WERI-Rb-1 (cell line): ENCODE measurements around the gene PLEKHG3.

Source experiments
- DNase-seq: peaks from one replicate; pipeline ENCODE4 v3.0.0-alpha.2; 2020
- H3K27ac ChIP-seq: fragments of 250-450 bp; sonication (Bioruptor Pico); 2 replicates; pipeline ENCODE4 v1.5.1; 2020; ENCODE audit warnings: mild to moderate bottlenecking, moderate library complexity
- H3K27me3 ChIP-seq: fragments of 250-450 bp; sonication (Bioruptor Pico); 2 replicates; pipeline ENCODE4 v1.5.1; 2021; ENCODE audit warnings: mild to moderate bottlenecking, low read depth, moderate library complexity; ENCODE audit not compliant: insufficient read depth, severe bottlenecking
- H3K36me3 ChIP-seq: fragments of 250-450 bp; sonication (Bioruptor Pico); 2 replicates; pipeline ENCODE4 v1.5.1; 2020; ENCODE audit warnings: mild to moderate bottlenecking, moderate library complexity
- H3K4me3 ChIP-seq: 2 replicates; pipeline ENCODE4 v1.5.1; 2011; ENCODE audit warnings: low read depth, mild to moderate bottlenecking, control low read depth, low read length
- H3K9me3 ChIP-seq: fragments of 250-450 bp; sonication (Bioruptor Pico); 2 replicates; pipeline ENCODE4 v1.5.1; 2021; ENCODE audit warnings: mild to moderate bottlenecking, moderate library complexity; ENCODE audit not compliant: severe bottlenecking
- TF ChIP-seq, protein P1 (sequence below): IDR thresholded peaks from 2 replicates; pipeline ENCODE4 v1.5.1; 2011; ENCODE audit warnings: low read depth, mild to moderate bottlenecking, control low read depth, inconsistent platforms, low read length

The PLEKHG3 gene

GRCh38 chr14:64711039-64711438, 6.8 kb downstream of the PLEKHG3 start:
- Histone ChIP-seq H3K4me3 (no peak overlapping the region), H3K9me3 (peaks cover 12% of the 10 kb centered on the region), H3K27me3 (no peaks in the 10 kb centered on the region), H3K36me3 (no peaks in the 10 kb centered on the region), H3K27ac (no peak overlapping the region)
- TF ChIP-seq, protein P1, sequence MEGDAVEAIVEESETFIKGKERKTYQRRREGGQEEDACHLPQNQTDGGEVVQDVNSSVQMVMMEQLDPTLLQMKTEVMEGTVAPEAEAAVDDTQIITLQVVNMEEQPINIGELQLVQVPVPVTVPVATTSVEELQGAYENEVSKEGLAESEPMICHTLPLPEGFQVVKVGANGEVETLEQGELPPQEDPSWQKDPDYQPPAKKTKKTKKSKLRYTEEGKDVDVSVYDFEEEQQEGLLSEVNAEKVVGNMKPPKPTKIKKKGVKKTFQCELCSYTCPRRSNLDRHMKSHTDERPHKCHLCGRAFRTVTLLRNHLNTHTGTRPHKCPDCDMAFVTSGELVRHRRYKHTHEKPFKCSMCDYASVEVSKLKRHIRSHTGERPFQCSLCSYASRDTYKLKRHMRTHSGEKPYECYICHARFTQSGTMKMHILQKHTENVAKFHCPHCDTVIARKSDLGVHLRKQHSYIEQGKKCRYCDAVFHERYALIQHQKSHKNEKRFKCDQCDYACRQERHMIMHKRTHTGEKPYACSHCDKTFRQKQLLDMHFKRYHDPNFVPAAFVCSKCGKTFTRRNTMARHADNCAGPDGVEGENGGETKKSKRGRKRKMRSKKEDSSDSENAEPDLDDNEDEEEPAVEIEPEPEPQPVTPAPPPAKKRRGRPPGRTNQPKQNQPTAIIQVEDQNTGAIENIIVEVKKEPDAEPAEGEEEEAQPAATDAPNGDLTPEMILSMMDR: no peak
- no peak for DNase-seq

DNA sequence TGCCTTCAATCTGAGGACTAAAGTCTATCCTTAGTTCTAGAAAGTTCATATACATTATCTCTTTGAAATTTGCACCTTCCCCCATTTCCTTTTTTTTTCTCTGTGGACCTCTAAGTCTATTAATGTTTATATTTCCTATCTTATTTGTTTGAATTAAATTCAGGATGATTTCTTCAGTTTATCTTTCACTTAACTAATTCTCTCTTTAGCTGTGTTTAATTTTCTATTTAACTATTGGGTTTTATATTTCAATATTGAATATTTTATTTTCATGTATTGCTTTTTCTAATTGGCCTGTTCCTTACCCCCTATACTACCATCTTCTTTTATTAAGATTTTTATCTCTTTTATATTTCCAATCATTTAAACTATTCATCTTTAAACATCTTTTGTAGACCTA, 9.5 kb downstream of the PLEKHG3 start:
- Histone ChIP-seq H3K27ac (no peak overlapping the region), H3K4me3 (no peak overlapping the region), H3K36me3 (no peaks in the 10 kb centered on the region), H3K9me3 (peaks cover 12% of the 10 kb centered on the region), H3K27me3 (no peaks in the 10 kb centered on the region)
- TF ChIP-seq, protein P1: no peak
- no peak for DNase-seq

GRCh38 chr14:64714432-64715025, 10.3 kb downstream of the PLEKHG3 start:
- Histone ChIP-seq H3K27me3 (no peaks in the 10 kb centered on the region), H3K9me3 (peaks cover 12% of the 10 kb centered on the region), H3K36me3 (no peaks in the 10 kb centered on the region), H3K4me3 (no peak overlapping the region), H3K27ac (no peak overlapping the region)
- TF ChIP-seq, protein P1: no peak
- DNase-seq: no peak

DNA sequence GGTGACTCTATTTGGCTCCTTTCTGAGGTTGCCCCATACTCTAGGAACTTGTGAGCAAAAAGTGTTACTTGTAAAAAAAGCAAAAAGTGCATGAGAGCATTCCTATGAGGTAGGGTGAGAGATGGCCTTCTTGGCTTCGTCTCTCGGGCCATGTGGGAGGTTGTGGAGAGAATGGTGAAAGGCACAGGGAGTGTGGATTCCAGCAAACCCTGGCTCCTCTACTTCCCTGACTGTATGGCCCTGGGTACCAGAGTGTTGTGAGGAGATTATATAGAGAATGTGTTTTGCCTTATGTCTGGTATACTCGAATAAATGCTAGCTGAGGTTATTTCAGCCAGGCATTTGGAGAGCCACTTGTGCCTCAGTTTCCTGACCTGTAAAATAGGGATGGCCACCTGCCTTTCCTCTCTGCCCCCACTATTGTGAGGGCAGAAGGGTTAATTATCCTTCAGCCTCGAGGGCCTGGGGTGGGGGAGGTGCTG, 11.0 kb downstream of the PLEKHG3 start:
- Histone ChIP-seq H3K4me3 (no peak overlapping the region), H3K27me3 (no peaks in the 10 kb centered on the region), H3K9me3 (peaks cover 12% of the 10 kb centered on the region), H3K36me3 (no peaks in the 10 kb centered on the region), H3K27ac (no peak overlapping the region)
- no peak for DNase-seq
- TF ChIP-seq, protein P1: no peak

- Histone ChIP-seq H3K9me3 (peaks cover 16% of the 10 kb centered on the region), H3K36me3 (no peaks in the 10 kb centered on the region), H3K27ac (no peak overlapping the region), H3K4me3 (no peak overlapping the region), H3K27me3 (no peaks in the 10 kb centered on the region)
- no peak for DNase-seq
- TF ChIP-seq, protein P1: no peak
These were observed 11.6 kb downstream of the PLEKHG3 start for GRCh38 chr14:64715628-64716412.

DNA sequence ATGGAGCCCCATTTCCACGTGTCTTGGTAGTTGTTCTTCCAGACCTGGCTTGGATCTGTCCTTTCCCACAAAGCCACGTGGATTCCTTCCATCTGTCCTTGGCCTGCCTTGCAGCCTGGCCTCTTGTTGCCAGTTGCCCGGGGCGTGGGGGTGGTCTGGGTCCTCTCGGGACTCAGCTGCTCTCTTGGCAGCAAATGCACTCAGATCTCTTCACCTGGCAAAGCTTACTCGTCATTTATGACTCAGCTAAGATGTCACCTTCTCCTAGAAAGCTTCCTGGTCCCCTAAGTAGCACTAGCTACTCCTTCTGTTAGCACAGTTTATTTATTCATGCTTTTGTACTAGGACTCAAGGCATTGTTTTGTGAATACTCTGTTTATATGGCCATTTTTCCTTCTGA, 13.6 kb downstream of the PLEKHG3 start:
- H3K27ac ChIP-seq: no peak overlapping the region
- no peak overlapping the region for H3K4me3 ChIP-seq
- no peaks in the 10 kb centered on the region for H3K36me3 ChIP-seq
- DNase-seq: no peak
- H3K27me3 ChIP-seq: no peaks in the 10 kb centered on the region
- TF ChIP-seq, protein P1: no peak
- H3K9me3 ChIP-seq: peaks cover 17% of the 10 kb centered on the region
